ENCODE measurements around the gene ADH4. TPM values are rescaled to one million over a fixed set of nuclear protein-coding genes. Genes with fewer than 3 reads are reported as not detected.

ADH4 gene
- total RNA-seq, 1 experiment from 2014 or later, result not detected

DNA sequence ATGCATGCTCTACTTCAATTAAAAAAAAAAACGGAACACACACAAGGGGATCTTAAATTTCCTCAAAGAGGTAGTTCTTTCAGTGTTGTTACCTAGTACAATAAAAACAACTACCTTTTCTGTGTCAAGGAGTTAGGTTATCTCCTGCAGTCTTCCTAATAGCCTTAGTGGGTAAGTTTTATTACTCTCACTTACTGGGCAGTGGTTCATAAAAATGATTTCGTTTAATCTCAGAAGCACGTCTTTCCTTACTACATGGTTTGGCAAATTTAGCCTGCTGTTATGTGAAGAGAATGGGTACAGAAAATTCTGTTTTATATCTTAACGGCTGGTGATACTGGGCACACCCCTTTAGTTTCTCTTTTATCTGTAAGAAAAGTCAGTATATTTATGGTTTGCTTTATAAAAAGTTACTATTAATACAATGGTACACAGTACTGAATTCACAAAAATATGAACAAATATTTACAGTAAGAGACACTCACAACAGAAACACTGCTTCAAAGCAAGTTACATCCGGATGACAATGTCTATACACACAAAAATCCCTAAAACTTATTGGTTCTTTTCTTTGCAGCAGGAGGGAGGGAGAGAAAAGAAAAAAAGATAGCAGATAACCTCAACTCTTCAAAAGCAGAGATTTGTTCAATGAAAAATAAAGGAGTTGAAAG lies 64.3 kb downstream of the ADH4 start:
- no peaks in the 10 kb centered on the region for H3K9me3 ChIP-seq (ENCODE audit: low read depth, low read length, poor library complexity, severe bottlenecking)
- no TSS peak for BruUV-seq (replicated peaks)
- POLR2A ChIA-PET (ENCODE audit: low non-redundant PET), result no interaction called here

DNA sequence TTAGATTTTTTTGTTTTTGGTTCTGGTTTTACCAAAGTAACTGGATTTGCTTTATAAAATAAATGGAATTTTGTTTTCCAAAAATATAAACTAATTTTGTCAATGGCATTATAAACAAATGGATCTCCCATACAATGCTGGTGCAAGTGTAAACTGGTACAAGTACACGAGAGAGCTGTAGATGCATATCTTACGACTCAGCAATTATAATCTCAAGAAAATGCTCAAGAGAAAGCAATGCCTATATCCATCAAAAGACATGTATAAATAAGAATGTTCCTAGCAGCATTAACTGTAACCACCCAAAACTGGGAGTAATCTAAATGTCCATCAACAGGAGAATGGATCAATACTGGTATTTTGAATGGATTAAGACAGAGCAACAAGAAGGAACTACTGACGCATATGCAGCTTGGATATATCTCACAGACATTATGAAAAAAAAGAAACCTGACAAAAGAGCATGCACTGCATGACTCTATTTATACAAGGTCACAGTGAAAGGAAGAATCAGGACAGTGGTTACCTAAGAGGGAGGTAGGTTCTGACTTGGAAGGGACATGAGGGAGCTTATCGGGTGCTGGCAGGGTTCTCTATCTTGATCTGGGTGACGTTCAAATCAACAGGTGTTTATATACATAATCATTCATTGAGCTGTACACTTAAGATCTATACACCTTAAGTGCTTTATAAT lies 65.0 kb downstream of the ADH4 start:
- no peaks in the 10 kb centered on the region for H3K4me1 ChIP-seq (ENCODE audit: insufficient read depth, low read length, poor library complexity, severe bottlenecking)
- no peak overlapping the region for H3K27ac ChIP-seq (ENCODE audit: low read depth, low read length, poor library complexity, severe bottlenecking)
- H3K36me3 ChIP-seq (ENCODE audit: insufficient read depth, low read length, poor library complexity, severe bottlenecking), result peaks cover 100% of the 10 kb centered on the region
- POLR2A ChIA-PET (ENCODE audit: low non-redundant PET), result no interaction called here
- no peaks in the 10 kb centered on the region for H3K27me3 ChIP-seq (replicated peaks; ENCODE audit: insufficient read depth, low read depth, low read length, poor library complexity)
- no peaks in the 10 kb centered on the region for H3K9me3 ChIP-seq (ENCODE audit: low read depth, low read length, poor library complexity, severe bottlenecking)
- DNase-seq (ENCODE audit: low spot score), result no peak
- TF ChIP-seq EZH2 (IDR thresholded peaks at IDR 0.05; ENCODE audit: borderline replicate concordance, low read depth, low read length, poor library complexity, severe bottlenecking) (no peak), CTCF (conservative IDR thresholded peaks at IDR 0.05; ENCODE audit: low read depth, low read length) (no peak)
- no TSS peak for BruUV-seq (replicated peaks)
- H3K4me3 ChIP-seq (ENCODE audit: low read depth, low read length, poor library complexity, severe bottlenecking), result no peak overlapping the region
- CTCF ChIA-PET, result no interaction called here
- intact Hi-C loops (cut with micrococcal nuclease; ENCODE audit: unreplicated experiment), result no loop called here

More for the DNA sequence above, 64.3 kb downstream of the ADH4 start:
- TF ChIP-seq CTCF (conservative IDR thresholded peaks at IDR 0.05; ENCODE audit: low read depth, low read length) (no peak), EZH2 (IDR thresholded peaks at IDR 0.05; ENCODE audit: borderline replicate concordance, low read depth, low read length, poor library complexity, severe bottlenecking) (no peak)
- no peaks in the 10 kb centered on the region for H3K4me1 ChIP-seq (ENCODE audit: insufficient read depth, low read length, poor library complexity, severe bottlenecking)
- no peak for DNase-seq (ENCODE audit: low spot score)
- no peak overlapping the region for H3K4me3 ChIP-seq (ENCODE audit: low read depth, low read length, poor library complexity, severe bottlenecking)
- no peaks in the 10 kb centered on the region for H3K27me3 ChIP-seq (replicated peaks; ENCODE audit: insufficient read depth, low read depth, low read length, poor library complexity)
- intact Hi-C loops (cut with micrococcal nuclease; ENCODE audit: unreplicated experiment), result no loop called here
- H3K36me3 ChIP-seq (ENCODE audit: insufficient read depth, low read length, poor library complexity, severe bottlenecking), result peaks cover 99% of the 10 kb centered on the region
- H3K27ac ChIP-seq (ENCODE audit: low read depth, low read length, poor library complexity, severe bottlenecking), result no peak overlapping the region
- CTCF ChIA-PET, result no interaction called here

DNA sequence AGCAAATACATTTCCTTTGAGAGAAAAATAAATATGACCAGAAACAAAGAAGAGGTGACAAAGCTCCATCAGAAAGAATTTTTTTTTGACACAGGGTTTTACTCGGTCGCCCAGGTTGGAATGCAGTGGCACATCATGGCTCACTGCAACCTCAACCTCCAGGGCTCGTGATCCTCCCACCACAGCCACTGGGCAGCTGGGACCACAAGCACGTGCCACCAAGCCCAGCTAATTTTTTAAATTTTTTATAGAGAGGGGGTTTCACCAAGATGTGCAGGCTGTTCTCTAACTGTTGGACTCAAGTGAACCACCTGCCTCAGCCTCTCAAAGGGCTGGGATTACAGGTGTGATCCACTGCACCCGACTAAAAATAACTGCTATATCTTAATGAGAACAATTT lies 65.8 kb downstream of the ADH4 start:
- no TSS peak for BruUV-seq (replicated peaks)
- Histone ChIP-seq H3K4me1 (ENCODE audit: insufficient read depth, low read length, poor library complexity, severe bottlenecking) (no peaks in the 10 kb centered on the region), H3K9me3 (ENCODE audit: low read depth, low read length, poor library complexity, severe bottlenecking) (no peaks in the 10 kb centered on the region), H3K27me3 (replicated peaks; ENCODE audit: insufficient read depth, low read depth, low read length, poor library complexity) (no peaks in the 10 kb centered on the region), H3K36me3 (ENCODE audit: insufficient read depth, low read length, poor library complexity, severe bottlenecking) (peaks cover 100% of the 10 kb centered on the region), H3K27ac (ENCODE audit: low read depth, low read length, poor library complexity, severe bottlenecking) (no peak overlapping the region), H3K4me3 (ENCODE audit: low read depth, low read length, poor library complexity, severe bottlenecking) (no peak overlapping the region)
- no peak for DNase-seq (ENCODE audit: low spot score)
- ChIA-PET POLR2A (ENCODE audit: low non-redundant PET) (no interaction called here), CTCF (no interaction called here)
- intact Hi-C loops (cut with micrococcal nuclease; ENCODE audit: unreplicated experiment), result no loop called here
- TF ChIP-seq CTCF (conservative IDR thresholded peaks at IDR 0.05; ENCODE audit: low read depth, low read length) (no peak), EZH2 (IDR thresholded peaks at IDR 0.05; ENCODE audit: borderline replicate concordance, low read depth, low read length, poor library complexity, severe bottlenecking) (no peak)

Data from A673 (cell line).